H1 (cell line): ENCODE data around the gene HSP90B1. TPM values are rescaled to one million over a fixed set of nuclear protein-coding genes. Genes with fewer than 3 reads are reported as not detected.
A peak's percentile ranks its signal among the peaks of the same experiment; 100 is the strongest.

Experiments
- ASH2L ChIP-seq: fragments of 200-600, 300-600 bp; sonication (generic); IDR thresholded peaks from one replicate; pipeline ENCODE4 v1.7.1; 2017; ENCODE audit warnings: low read length
- ATF2 ChIP-seq: IDR thresholded peaks from 2 replicates; pipeline ENCODE4 v1.6.1; 2012; ENCODE audit warnings: low read length, inconsistent platforms
- ATF3 ChIP-seq: IDR thresholded peaks from 2 replicates; pipeline ENCODE4 v1.6.1; 2011; ENCODE audit warnings: low read depth, mild to moderate bottlenecking, low read length; ENCODE audit not compliant: insufficient read depth
- BCL11A ChIP-seq, 2 experiments: IDR thresholded peaks; one replicate each; pipeline ENCODE4 v1.6.1; 2011; ENCODE audit warnings: low read depth in 2 of 2, low read length in 2 of 2, mild to moderate bottlenecking in 2 of 2
- CBX5 ChIP-seq: fragments of 300-800, 300-1000 bp; sonication (generic); IDR thresholded peaks from 2 replicates; pipeline ENCODE4 v1.7.1; 2016; ENCODE audit warnings: antibody characterized with exemption, low read length, low read depth
- CHD2 ChIP-seq: IDR thresholded peaks from 2 replicates; pipeline ENCODE4 v1.6.1; 2012; ENCODE audit warnings: low read length, improper control_type of control experiment
- EZH2 ChIP-seq: fragments of 200-600 bp; sonication (generic); IDR thresholded peaks from 2 replicates; pipeline ENCODE4 v1.7.1; 2012; ENCODE audit warnings: low read depth, mild to moderate bottlenecking, moderate library complexity, low read length, inconsistent platforms; ENCODE audit not compliant: severe bottlenecking
- FOSL1 ChIP-seq: IDR thresholded peaks from 2 replicates; pipeline ENCODE4 v1.6.1; 2011; ENCODE audit warnings: mild to moderate bottlenecking, low read depth, low read length, moderate library complexity; ENCODE audit not compliant: insufficient read depth
- HDAC2 ChIP-seq, 2 experiments: fragments of 300-600 bp in 1 of 2; sonication (generic) in 1 of 2; IDR thresholded peaks; 2 replicates each; pipeline ENCODE4 v1.6.1; 2011 to 2012; ENCODE audit warnings: low read depth in 2 of 2, low read length in 2 of 2, mild to moderate bottlenecking in 2 of 2, moderate library complexity in 2 of 2, borderline replicate concordance in 1 of 2, inconsistent platforms in 1 of 2
- KDM1A ChIP-seq: fragments of 200-600, 300-600 bp; sonication (generic); IDR thresholded peaks from 2 replicates; pipeline ENCODE4 v1.7.1; 2016; ENCODE audit warnings: mild to moderate bottlenecking, low read length, borderline replicate concordance
- NRF1 ChIP-seq: IDR thresholded peaks from 2 replicates; pipeline ENCODE4 v1.6.1; 2011; ENCODE audit warnings: mild to moderate bottlenecking, low read depth, low read length, improper control_type of control experiment
- POLR2AphosphoS5 ChIP-seq: IDR thresholded peaks from 2 replicates; pipeline ENCODE4 v1.6.1; 2011; ENCODE audit warnings: low read depth, low read length
- POU5F1 ChIP-seq: IDR thresholded peaks from 2 replicates; pipeline ENCODE4 v1.6.1; 2011; ENCODE audit warnings: low read depth, mild to moderate bottlenecking, low read length, moderate library complexity
- RAD21 ChIP-seq, 2 experiments: IDR thresholded peaks in 1 of 2; conservative IDR thresholded peaks in 1 of 2; 2 replicates each; pipeline ENCODE4 v1.6.1; 2011; ENCODE audit warnings: low read depth in 2 of 2, low read length in 2 of 2, improper control_type of control experiment in 1 of 2, inconsistent platforms in 1 of 2, mild to moderate bottlenecking in 1 of 2, moderate library complexity in 1 of 2
- RXRA ChIP-seq: IDR thresholded peaks from 2 replicates; pipeline ENCODE4 v1.6.1; 2011; ENCODE audit warnings: low read depth, mild to moderate bottlenecking, low read length, moderate library complexity; ENCODE audit not compliant: insufficient read depth
- SP4 ChIP-seq: IDR thresholded peaks from 2 replicates; pipeline ENCODE4 v1.6.1; 2012; ENCODE audit warnings: low read length, inconsistent platforms
- SUZ12 ChIP-seq: fragments of 200-600 bp; sonication (generic); IDR thresholded peaks from 2 replicates; pipeline ENCODE4 v1.6.1; 2012; ENCODE audit warnings: mild to moderate bottlenecking, inconsistent platforms, low read length, moderate library complexity, mixed read lengths
- TCF12 ChIP-seq: IDR thresholded peaks from 2 replicates; pipeline ENCODE4 v1.6.1; 2011; ENCODE audit warnings: low read depth, mild to moderate bottlenecking, low read length
- USF2 ChIP-seq: IDR thresholded peaks from 2 replicates; pipeline ENCODE4 v1.6.1; 2011; ENCODE audit warnings: low read length, improper control_type of control experiment
- polyA plus RNA-seq, 7 experiments: library from polyadenylated mRNA; depleted of rRNA in 3 of 7; stranded (reverse) in 5 of 7; unstranded in 2 of 7; fragments of >200 nt in 5 of 7; fragments of 200-250 nt in 2 of 7; gene quantifications; 1 replicate in 5 of 7; 2 replicates in 1 of 7; 4 replicates in 1 of 7; pipeline versions ENCODE4 v1.2.1 to v1.2.3, GENCODE V29; 2011 to 2013; ENCODE audit warnings: missing spikeins in 2 of 7, mixed read lengths in 2 of 7
- total RNA-seq: library from RNA; stranded (reverse); fragmentation: NEBNext Ultra II Directional; extraction: Animal tissue kit (Norgen Biotek cat#: 25700); gene quantifications from 2 replicates; pipeline ENCODE4 v1.2.1, GENCODE V29; 2021

Gene HSP90B1
- total and polyA plus RNA-seq, 2 of the 8 experiments (the other 6 are each of a cell fraction or from before 2014, with no cell fraction given): 161 to 847 TPM

GRCh38 chr12:103965590-103966504 is 35.6 kb downstream of the HSP90B1 start, which contains the start of gene TDG (continued):
- TF ChIP-seq POLR2AphosphoS5 (peak; percentile 98), HDAC2 (IDR thresholded peaks at IDR 0.05; ENCODE audit: borderline replicate concordance in 1 of 2, low read depth in 2 of 2, low read length in 2 of 2) (0 out of 4 replicates have a peak, but pooled peaks of 1 of the 2 experiments have one; percentile 8), USF2 (peak; percentile 98), CBX5 (no peak), RXRA (no peak), KDM1A (no peak), POU5F1 (no peak), NRF1 (peak; percentile 76), EZH2 (no peak), RAD21 (IDR thresholded peaks at IDR 0.05 in 1 of 2, conservative IDR thresholded peaks at IDR 0.05 in 1 of 2; ENCODE audit: low read depth in 2 of 2, low read length in 2 of 2) (no peak), ATF2 (0 out of 2 replicates have a peak, but pooled peaks have one; percentile 27), ATF3 (peak; percentile 87), BCL11A (IDR thresholded peaks at IDR 0.05; ENCODE audit: low read depth in 2 of 2, low read length in 2 of 2) (no peak), SUZ12 (no peak), FOSL1 (no peak), ASH2L (peak; percentile 97), CHD2 (peak; percentile 32; the same call in 1 of the 2 replicates), TCF12 (no peak), SP4 (0 out of 2 replicates have a peak, but pooled peaks have one; percentile 49)
